MCF 10A (cell line): ENCODE measurements around the gene HELZ. TPM values are rescaled to one million over a fixed set of nuclear protein-coding genes. Genes with fewer than 3 reads are reported as not detected.

Experiments used
- BruUV-seq: library from RNA; stranded (reverse); fragments of 400-500 nt; replicated peaks from 2 replicates; lab custom pipeline; 2021; lab: Mats Ljungman, UMichigan
- CTCF ChIA-PET: fragments of 300-600 bp; sonication (Branson Sonifier 250); formaldehyde crosslinking; extraction: SDS; loops from one replicate; lab custom pipeline; 2021; ENCODE audit warnings: antibody characterized with exemption, inconsistent platforms; lab: Yijun Ruan, JAX
- POLR2A ChIA-PET: fragments of 300-600, 350-650 bp; sonication (Branson Sonifier 250); formaldehyde crosslinking; extraction: SDS; loops from one replicate; lab custom pipeline; 2020; ENCODE audit warnings: antibody characterized with exemption, inconsistent platforms; lab: Yijun Ruan, JAX
- DNase-seq: peaks from one replicate; pipeline ENCODE4 v3.0.0-alpha.2; 2018; ENCODE audit not compliant: unreplicated experiment
- H3K27ac Mint-ChIP-seq: one replicate; pipeline ENCODE4 v1.8.0; 2022; ENCODE audit warnings: mild to moderate bottlenecking, low read depth, mixed read lengths; ENCODE audit not compliant: unreplicated experiment
- H3K27me3 Mint-ChIP-seq: one replicate; pipeline ENCODE4 v1.8.0; 2022; ENCODE audit warnings: mixed read lengths; ENCODE audit not compliant: insufficient read depth, unreplicated experiment
- H3K36me3 Mint-ChIP-seq: one replicate; pipeline ENCODE4 v1.8.0; 2022; ENCODE audit warnings: mild to moderate bottlenecking, moderate library complexity, mixed read lengths; ENCODE audit not compliant: insufficient read depth, unreplicated experiment
- H3K4me1 Mint-ChIP-seq: one replicate; pipeline ENCODE4 v1.8.0; 2022; ENCODE audit warnings: mixed read lengths; ENCODE audit not compliant: insufficient read depth, unreplicated experiment
- H3K4me3 Mint-ChIP-seq: one replicate; pipeline ENCODE4 v1.8.0; 2022; ENCODE audit warnings: mild to moderate bottlenecking, moderate library complexity, mixed read lengths; ENCODE audit not compliant: unreplicated experiment
- H3K9me3 Mint-ChIP-seq: one replicate; pipeline ENCODE4 v1.8.0; 2022; ENCODE audit warnings: mixed read lengths; ENCODE audit not compliant: unreplicated experiment
- intact Hi-C: fragments of 100-400 bp; cut with micrococcal nuclease; formaldehyde crosslinking; loops from 2 replicates; pipeline ENCODE4 v1.14.1; 2022
- total RNA-seq: library from RNA; stranded (reverse); gene quantifications from 2 replicates; pipeline ENCODE4 v1.2.3, GENCODE V29; 2022
- TF ChIP-seq, protein P1 (sequence below): fragments of 200-600 bp; IDR thresholded peaks from one replicate; pipeline ENCODE4 v1.8.0; 2022; ENCODE audit warnings: antibody characterized with exemption, mild to moderate bottlenecking; ENCODE audit not compliant: unreplicated experiment

Gene HELZ
- total RNA-seq, 1 experiment from 2014 or later = 71.7 TPM

DNA sequence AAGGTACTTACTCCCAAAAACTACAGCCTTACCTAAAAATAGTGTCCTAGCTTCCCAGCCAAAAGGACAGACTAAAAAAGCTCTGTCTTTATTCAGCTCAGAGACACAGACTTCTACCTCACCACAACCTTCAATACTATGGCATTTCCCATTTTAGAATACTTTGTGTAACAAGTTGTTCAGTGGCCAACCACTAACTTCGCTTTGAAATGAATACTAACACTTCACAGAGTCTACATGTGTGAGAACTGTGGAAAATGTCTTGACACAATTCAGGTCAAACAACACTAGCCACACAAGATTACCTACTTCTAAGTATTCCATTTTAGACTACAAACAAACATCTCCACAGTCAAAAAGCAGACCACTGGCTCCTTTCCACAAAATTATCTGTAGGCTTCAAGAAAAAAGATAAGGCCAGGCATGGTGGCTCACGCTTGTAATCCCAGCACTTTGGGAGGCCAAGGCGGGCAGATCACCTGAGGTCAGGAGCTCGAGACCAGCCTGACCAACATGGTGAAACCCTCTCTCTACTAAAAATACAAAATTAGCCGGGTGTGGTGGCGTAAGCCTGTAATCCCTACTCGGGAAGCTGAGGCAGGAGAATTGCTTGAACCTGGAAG is 3.2 kb downstream of the HELZ start:
- Mint-ChIP-seq H3K27me3 (no peaks in the 10 kb centered on the region), H3K27ac (no peak overlapping the region), H3K4me1 (peaks cover 44% of the 10 kb centered on the region), H3K4me3 (peak overlapping the region; percentile 42), H3K36me3 (peaks cover 56% of the 10 kb centered on the region), H3K9me3 (no peaks in the 10 kb centered on the region)
- no TSS peak for BruUV-seq
- TF ChIP-seq, protein P1, sequence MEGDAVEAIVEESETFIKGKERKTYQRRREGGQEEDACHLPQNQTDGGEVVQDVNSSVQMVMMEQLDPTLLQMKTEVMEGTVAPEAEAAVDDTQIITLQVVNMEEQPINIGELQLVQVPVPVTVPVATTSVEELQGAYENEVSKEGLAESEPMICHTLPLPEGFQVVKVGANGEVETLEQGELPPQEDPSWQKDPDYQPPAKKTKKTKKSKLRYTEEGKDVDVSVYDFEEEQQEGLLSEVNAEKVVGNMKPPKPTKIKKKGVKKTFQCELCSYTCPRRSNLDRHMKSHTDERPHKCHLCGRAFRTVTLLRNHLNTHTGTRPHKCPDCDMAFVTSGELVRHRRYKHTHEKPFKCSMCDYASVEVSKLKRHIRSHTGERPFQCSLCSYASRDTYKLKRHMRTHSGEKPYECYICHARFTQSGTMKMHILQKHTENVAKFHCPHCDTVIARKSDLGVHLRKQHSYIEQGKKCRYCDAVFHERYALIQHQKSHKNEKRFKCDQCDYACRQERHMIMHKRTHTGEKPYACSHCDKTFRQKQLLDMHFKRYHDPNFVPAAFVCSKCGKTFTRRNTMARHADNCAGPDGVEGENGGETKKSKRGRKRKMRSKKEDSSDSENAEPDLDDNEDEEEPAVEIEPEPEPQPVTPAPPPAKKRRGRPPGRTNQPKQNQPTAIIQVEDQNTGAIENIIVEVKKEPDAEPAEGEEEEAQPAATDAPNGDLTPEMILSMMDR = no peak
- CTCF ChIA-PET = interaction anchor here (0.5 to 1.1 kb wide), 2 partner anchors 9 to 527 kb away, joined by 5 to 7 read pairs; no protein-coding TSS in a partner anchor
- intact Hi-C loops = loop anchor here (10.0 kb wide), 1 partner anchor 123 kb away; the partner anchor contains the start of gene PSMD12
- no peak for DNase-seq
- POLR2A ChIA-PET = interaction anchor here (1.1 to 2.8 kb wide), 4 partner anchors 18 to 45 kb away, joined by 7 to 31 read pairs (median 11); no protein-coding TSS in a partner anchor

DNA sequence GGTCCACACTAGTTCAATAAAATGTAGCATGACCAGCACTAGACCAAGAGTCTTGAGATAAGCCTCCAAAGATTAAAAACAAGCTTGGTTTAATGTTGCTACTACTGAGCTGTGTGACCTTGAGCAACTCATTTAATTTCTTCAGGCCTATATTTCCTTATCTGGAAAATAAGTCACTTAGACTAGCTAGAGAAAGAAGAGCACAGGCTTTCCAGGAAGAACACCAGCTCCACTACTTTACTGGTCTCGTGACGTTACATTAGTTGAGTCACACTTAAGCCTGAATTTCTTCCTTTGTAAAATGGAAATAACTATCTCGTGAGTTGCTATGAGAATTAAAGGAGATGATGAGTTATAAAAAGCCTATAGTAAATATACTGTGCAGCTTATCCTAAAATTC is 5.4 kb downstream of the HELZ start:
- Mint-ChIP-seq H3K27me3 (no peaks in the 10 kb centered on the region), H3K27ac (peak overlapping the region; percentile 31), H3K4me3 (peak overlapping the region; percentile 47), H3K9me3 (no peaks in the 10 kb centered on the region), H3K36me3 (peaks cover 79% of the 10 kb centered on the region), H3K4me1 (peaks cover 48% of the 10 kb centered on the region)
- TF ChIP-seq, protein P1 = no peak
- DNase-seq = peak; percentile 25
- intact Hi-C loops = no loop called here
- BruUV-seq = no TSS peak
- ChIA-PET CTCF (interaction anchor here (0.7 to 1.7 kb wide), 6 partner anchors 17 to 56 kb away, joined by 3 to 11 read pairs (median 4); no protein-coding TSS in a partner anchor), POLR2A (interaction anchor here (0.9 to 1.4 kb wide), 4 partner anchors 15 to 125 kb away, joined by 3 to 4 read pairs (median 4); no protein-coding TSS in a partner anchor)

DNA sequence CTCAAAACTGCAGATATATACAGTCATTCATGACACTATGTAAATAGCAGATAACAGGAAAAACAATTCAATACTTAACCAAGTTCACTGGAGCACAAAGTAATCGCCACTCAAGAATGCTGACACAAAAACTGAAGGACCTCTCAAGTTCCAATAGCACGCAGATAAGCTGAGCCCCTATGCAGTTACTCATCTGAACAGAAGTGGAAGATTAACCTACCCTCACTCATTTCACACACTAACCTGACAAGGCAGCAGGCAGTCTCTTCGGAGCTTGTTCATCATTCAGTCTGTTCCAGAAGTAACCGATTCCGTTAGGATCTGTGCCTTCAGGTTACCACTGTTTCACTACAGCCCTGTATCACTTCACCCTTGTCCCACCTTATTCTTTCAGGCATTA is 6.0 kb downstream of the HELZ start:
- TF ChIP-seq, protein P1 = no peak

DNA sequence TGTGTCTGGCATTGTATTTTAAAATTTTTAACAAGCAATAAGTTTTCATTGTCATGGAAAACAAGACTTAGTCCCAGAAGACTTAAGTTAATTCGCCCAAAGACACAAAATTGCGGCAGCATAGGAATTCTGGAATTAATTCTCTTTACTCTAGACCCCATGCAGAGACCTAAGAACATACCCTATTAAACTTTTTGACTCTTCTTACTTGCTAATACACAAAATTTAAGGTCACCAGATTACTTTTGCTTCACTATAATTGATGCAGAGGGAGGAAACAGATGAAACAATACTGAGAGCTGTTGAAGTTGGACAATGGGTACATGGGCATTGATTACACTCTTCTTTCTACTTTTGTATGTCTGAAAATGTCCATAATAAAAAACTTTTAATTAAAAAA is 12.6 kb downstream of the HELZ start:
- H3K27me3 Mint-ChIP-seq = no peaks in the 10 kb centered on the region
- no TSS peak for BruUV-seq
- TF ChIP-seq, protein P1 = no peak
- H3K4me3 Mint-ChIP-seq = no peak overlapping the region
- peaks cover 16% of the 10 kb centered on the region for H3K4me1 Mint-ChIP-seq
- intact Hi-C loops = no loop called here
- H3K9me3 Mint-ChIP-seq = no peaks in the 10 kb centered on the region
- DNase-seq = no peak
- POLR2A ChIA-PET = interaction anchor here (0.7 to 1.4 kb wide), 2 partner anchors 11 to 13 kb away, joined by 3 read pairs; partner anchors contain the start of gene HELZ
- H3K36me3 Mint-ChIP-seq = peaks cover 81% of the 10 kb centered on the region
- H3K27ac Mint-ChIP-seq = no peak overlapping the region
- CTCF ChIA-PET = interaction anchor here (1.5 kb wide), 1 partner anchor 9 kb away, joined by 5 read pairs; no protein-coding TSS in a partner anchor

More for the DNA sequence above, 6.0 kb downstream of the HELZ start:
- Mint-ChIP-seq H3K4me3 (no peak overlapping the region), H3K27me3 (no peaks in the 10 kb centered on the region), H3K27ac (no peak overlapping the region), H3K9me3 (no peaks in the 10 kb centered on the region), H3K4me1 (peaks cover 54% of the 10 kb centered on the region), H3K36me3 (peaks cover 85% of the 10 kb centered on the region)
- intact Hi-C loops = no loop called here
- POLR2A ChIA-PET = interaction anchor here (0.9 to 1.3 kb wide), 3 partner anchors 15 to 126 kb away, joined by 3 to 4 read pairs (median 4); no protein-coding TSS in a partner anchor
- no peak for DNase-seq
- CTCF ChIA-PET = interaction anchor here (0.8 to 1.7 kb wide), 4 partner anchors 16 to 55 kb away, joined by 3 to 11 read pairs (median 4); no protein-coding TSS in a partner anchor
- BruUV-seq = no TSS peak
